ENCODE measurements around the gene SNX24.
"Not testable (repeated sequence)": the region's sequence is repeated elsewhere in the genome, so short reads cannot be mapped to it uniquely, and the experiment has no call there.

The SNX24 gene

GRCh38 chr5:122895141-122895540 lies 49.7 kb downstream of the SNX24 start:
- Histone ChIP-seq H3K4me1 (ENCODE audit: control insufficient read depth, insufficient read depth, low read length, unreplicated experiment) (peaks cover 10% of the 10 kb centered on the region), H3K27ac (ENCODE audit: low read depth, low read length) (no peak overlapping the region), H3K27me3 (ENCODE audit: insufficient read depth, low read length) (no peaks in the 10 kb centered on the region), H2AFZ (ENCODE audit: low read length, unreplicated experiment) (no peak overlapping the region), H3K79me2 (ENCODE audit: control insufficient read depth, insufficient read depth, low read length, unreplicated experiment) (peaks cover 4% of the 10 kb centered on the region), H3K36me3 (ENCODE audit: insufficient read depth, low read length) (no peaks in the 10 kb centered on the region), H3K4me3 (ENCODE audit: low read depth, low read length) (no peak overlapping the region)

DNA sequence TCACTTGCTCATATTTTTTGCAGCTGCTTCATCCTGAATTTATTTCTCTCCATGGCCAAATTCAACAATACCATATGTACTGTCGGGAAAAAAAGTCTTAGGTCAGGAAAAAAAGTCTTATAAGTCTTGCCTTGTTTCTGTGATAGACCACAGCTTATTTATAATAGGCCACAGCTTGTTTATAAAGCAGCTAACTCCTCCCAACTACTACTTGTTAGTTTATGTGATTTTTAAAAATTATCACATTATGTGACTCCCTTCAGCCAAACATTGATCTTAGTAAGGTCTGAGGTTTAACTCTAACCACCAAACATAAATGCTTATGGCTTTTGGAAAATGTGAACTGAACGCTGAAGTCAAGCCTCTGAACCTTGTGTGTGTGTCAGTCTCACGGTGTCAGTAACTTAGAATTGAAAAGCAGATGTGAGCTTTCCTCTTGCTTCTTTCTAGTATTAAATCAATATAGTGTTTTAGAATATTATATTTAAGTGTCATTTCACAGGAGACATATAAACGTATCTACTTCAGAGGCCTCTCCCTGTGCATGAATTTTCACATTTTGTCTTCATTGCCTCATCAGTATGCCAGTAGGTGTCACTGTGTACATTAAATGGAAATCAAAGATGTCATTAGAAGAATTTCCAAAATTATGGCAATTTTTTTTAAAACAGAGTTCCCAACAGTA lies 51.3 kb downstream of the SNX24 start:
- no peak overlapping the region for H3K4me3 ChIP-seq (ENCODE audit: low read depth, low read length)
- no peak overlapping the region for H3K27ac ChIP-seq (ENCODE audit: low read depth, low read length)
- H3K27me3 ChIP-seq (ENCODE audit: insufficient read depth, low read length): no peaks in the 10 kb centered on the region
- no peak overlapping the region for H2AFZ ChIP-seq (ENCODE audit: low read length, unreplicated experiment)
- peaks cover 2% of the 10 kb centered on the region for H3K79me2 ChIP-seq (ENCODE audit: control insufficient read depth, insufficient read depth, low read length, unreplicated experiment)
- H3K4me1 ChIP-seq (ENCODE audit: control insufficient read depth, insufficient read depth, low read length, unreplicated experiment): peaks cover 3% of the 10 kb centered on the region
- no peaks in the 10 kb centered on the region for H3K36me3 ChIP-seq (ENCODE audit: insufficient read depth, low read length)

- Histone ChIP-seq H2AFZ (ENCODE audit: low read length, unreplicated experiment) (no peak overlapping the region), H3K36me3 (ENCODE audit: insufficient read depth, low read length) (no peaks in the 10 kb centered on the region), H3K27me3 (ENCODE audit: insufficient read depth, low read length) (no peaks in the 10 kb centered on the region), H3K79me2 (ENCODE audit: control insufficient read depth, insufficient read depth, low read length, unreplicated experiment) (no peaks in the 10 kb centered on the region), H3K27ac (ENCODE audit: low read depth, low read length) (no peak overlapping the region), H3K4me1 (ENCODE audit: control insufficient read depth, insufficient read depth, low read length, unreplicated experiment) (no peaks in the 10 kb centered on the region), H3K4me3 (ENCODE audit: low read depth, low read length) (no peak overlapping the region)
Measured at GRCh38 chr5:122897283-122897602, 51.8 kb downstream of the SNX24 start.

DNA sequence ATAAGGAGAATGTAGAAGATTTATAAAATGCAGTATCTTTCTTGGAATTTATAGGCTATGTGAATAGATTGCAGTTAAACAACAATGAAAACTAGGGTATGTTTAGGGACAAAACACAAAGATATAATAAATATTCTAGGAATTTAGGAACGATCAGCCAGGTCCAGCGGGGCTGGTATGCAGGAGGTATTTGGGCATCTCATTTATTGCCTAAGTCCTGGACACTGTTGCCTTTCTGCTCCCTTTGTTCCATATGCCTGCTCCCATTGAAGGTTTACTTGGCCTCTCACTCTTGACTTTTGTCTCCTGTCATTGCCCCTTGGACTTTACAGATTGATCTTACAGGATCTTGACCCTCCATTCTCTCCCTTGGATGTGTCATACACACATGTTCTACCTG lies 55.9 kb downstream of the SNX24 start:
- H3K36me3 ChIP-seq (ENCODE audit: insufficient read depth, low read length): no peaks in the 10 kb centered on the region
- no peaks in the 10 kb centered on the region for H3K4me1 ChIP-seq (ENCODE audit: control insufficient read depth, insufficient read depth, low read length, unreplicated experiment)
- H3K79me2 ChIP-seq (ENCODE audit: control insufficient read depth, insufficient read depth, low read length, unreplicated experiment): peaks cover 6% of the 10 kb centered on the region
- no peak overlapping the region for H3K4me3 ChIP-seq (ENCODE audit: low read depth, low read length)
- no peak overlapping the region for H2AFZ ChIP-seq (ENCODE audit: low read length, unreplicated experiment)
- H3K27ac ChIP-seq (ENCODE audit: low read depth, low read length): no peak overlapping the region
- no peaks in the 10 kb centered on the region for H3K27me3 ChIP-seq (ENCODE audit: insufficient read depth, low read length)

DNA sequence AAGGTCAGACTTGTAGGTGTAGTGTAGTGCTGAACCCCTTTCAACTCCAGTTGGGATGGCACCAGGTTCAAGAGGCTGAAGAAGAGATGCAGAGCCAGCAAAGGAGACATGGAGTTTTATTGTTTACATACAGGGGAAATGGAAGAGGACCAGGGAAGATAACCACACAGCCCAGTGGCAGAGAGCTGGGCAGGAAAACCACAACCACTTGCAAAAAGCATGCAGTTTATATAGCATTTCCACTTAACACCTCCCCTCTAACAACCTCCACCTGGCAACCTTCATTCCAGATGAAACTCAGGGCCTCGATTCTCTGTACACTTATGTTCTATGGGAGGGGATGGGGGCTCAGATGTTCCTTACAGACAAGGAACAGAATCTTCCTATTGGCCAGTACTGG lies 56.9 kb downstream of the SNX24 start:
- no peak overlapping the region for H3K4me3 ChIP-seq (ENCODE audit: low read depth, low read length)
- no peak overlapping the region for H3K27ac ChIP-seq (ENCODE audit: low read depth, low read length)
- H3K4me1 ChIP-seq (ENCODE audit: control insufficient read depth, insufficient read depth, low read length, unreplicated experiment): peaks cover 7% of the 10 kb centered on the region
- no peaks in the 10 kb centered on the region for H3K27me3 ChIP-seq (ENCODE audit: insufficient read depth, low read length)
- H3K79me2 ChIP-seq (ENCODE audit: control insufficient read depth, insufficient read depth, low read length, unreplicated experiment): peaks cover 6% of the 10 kb centered on the region
- no peaks in the 10 kb centered on the region for H3K36me3 ChIP-seq (ENCODE audit: insufficient read depth, low read length)
- H2AFZ ChIP-seq (ENCODE audit: low read length, unreplicated experiment): no peak overlapping the region

DNA sequence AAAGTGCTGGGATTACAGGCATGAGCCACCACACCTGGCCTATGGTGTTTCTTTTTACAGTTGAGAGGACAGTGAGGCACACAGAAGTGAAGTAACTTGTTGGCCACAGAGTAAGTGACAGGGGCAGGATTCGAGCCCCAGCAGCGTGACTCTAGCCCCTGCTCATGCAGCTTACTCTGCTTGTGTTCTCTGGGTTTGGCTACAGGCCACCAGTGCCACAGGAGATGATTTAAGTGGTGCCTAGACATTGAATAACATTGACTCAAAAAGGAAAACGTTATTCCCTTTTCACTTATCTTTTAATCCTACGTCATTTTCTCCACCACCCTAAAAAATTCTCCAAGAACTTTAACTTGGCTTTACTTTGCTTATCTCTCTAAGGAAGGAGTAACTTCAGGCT lies 61.4 kb downstream of the SNX24 start:
- Histone ChIP-seq H3K4me1 (ENCODE audit: control insufficient read depth, insufficient read depth, low read length, unreplicated experiment) (peaks cover 11% of the 10 kb centered on the region), H3K27ac (ENCODE audit: low read depth, low read length) (peak overlapping the region; percentile 28), H2AFZ (ENCODE audit: low read length, unreplicated experiment) (peak overlapping the region; percentile 26), H3K79me2 (ENCODE audit: control insufficient read depth, insufficient read depth, low read length, unreplicated experiment) (peaks cover 10% of the 10 kb centered on the region), H3K36me3 (ENCODE audit: insufficient read depth, low read length) (no peaks in the 10 kb centered on the region), H3K4me3 (ENCODE audit: low read depth, low read length) (peak overlapping the region; percentile 36; the same call in 1 of the 2 replicates), H3K27me3 (ENCODE audit: insufficient read depth, low read length) (no peaks in the 10 kb centered on the region)

DNA sequence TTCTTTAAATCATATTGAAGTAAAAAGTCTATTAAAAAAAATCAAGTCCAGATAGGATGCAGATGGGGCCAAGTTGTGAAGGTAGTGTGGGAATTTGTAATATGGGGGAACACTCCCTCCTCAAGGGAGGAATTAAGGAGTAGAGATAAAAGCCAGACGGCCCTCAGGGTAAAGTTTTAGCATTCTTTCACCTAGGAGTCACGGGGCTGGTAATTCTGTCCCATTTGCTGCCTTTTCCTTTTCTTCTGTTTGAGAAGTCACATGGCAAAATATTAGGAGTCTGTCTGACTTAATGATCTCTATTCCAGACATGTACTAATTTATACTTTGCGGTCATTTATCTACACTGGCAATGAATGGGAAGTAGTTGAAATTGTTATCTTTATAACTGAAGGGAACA lies 61.9 kb downstream of the SNX24 start:
- peak overlapping the region; percentile 28 for H3K27ac ChIP-seq (ENCODE audit: low read depth, low read length)
- no peaks in the 10 kb centered on the region for H3K36me3 ChIP-seq (ENCODE audit: insufficient read depth, low read length)
- H3K79me2 ChIP-seq (ENCODE audit: control insufficient read depth, insufficient read depth, low read length, unreplicated experiment): peaks cover 10% of the 10 kb centered on the region
- peak overlapping the region; percentile 36; the same call in 1 of the 2 replicates for H3K4me3 ChIP-seq (ENCODE audit: low read depth, low read length)
- no peaks in the 10 kb centered on the region for H3K27me3 ChIP-seq (ENCODE audit: insufficient read depth, low read length)
- peaks cover 11% of the 10 kb centered on the region for H3K4me1 ChIP-seq (ENCODE audit: control insufficient read depth, insufficient read depth, low read length, unreplicated experiment)
- peak overlapping the region; percentile 26 for H2AFZ ChIP-seq (ENCODE audit: low read length, unreplicated experiment)

DNA sequence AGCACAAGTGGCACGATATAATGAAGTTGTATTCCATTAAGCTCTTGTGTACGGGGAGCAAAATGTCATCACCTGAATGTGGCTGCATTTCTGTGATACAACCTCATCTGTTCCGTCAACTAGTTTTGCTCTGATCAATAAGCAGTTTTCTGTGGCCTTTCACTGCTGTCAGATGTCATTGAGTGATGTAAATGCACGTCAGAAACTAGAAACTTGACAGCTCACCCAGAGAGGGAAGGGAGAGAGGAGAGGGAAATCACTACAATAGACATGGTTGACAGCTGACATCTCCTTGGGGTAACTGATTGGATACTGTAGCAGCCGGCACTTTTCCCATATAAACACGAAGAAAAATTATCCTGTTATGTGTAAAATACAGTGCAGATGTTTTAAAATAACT lies 62.7 kb downstream of the SNX24 start:
- no peaks in the 10 kb centered on the region for H3K27me3 ChIP-seq (ENCODE audit: insufficient read depth, low read length)
- no peak overlapping the region for H3K27ac ChIP-seq (ENCODE audit: low read depth, low read length)
- no peaks in the 10 kb centered on the region for H3K36me3 ChIP-seq (ENCODE audit: insufficient read depth, low read length)
- no peak overlapping the region for H3K4me3 ChIP-seq (ENCODE audit: low read depth, low read length)
- H2AFZ ChIP-seq (ENCODE audit: low read length, unreplicated experiment): no peak overlapping the region
- peaks cover 11% of the 10 kb centered on the region for H3K4me1 ChIP-seq (ENCODE audit: control insufficient read depth, insufficient read depth, low read length, unreplicated experiment)
- H3K79me2 ChIP-seq (ENCODE audit: control insufficient read depth, insufficient read depth, low read length, unreplicated experiment): peaks cover 10% of the 10 kb centered on the region

- no peak overlapping the region for H2AFZ ChIP-seq (ENCODE audit: low read length, unreplicated experiment)
- no peaks in the 10 kb centered on the region for H3K27me3 ChIP-seq (ENCODE audit: insufficient read depth, low read length)
- H3K27ac ChIP-seq (ENCODE audit: low read depth, low read length): no peak overlapping the region
- peaks cover 10% of the 10 kb centered on the region for H3K79me2 ChIP-seq (ENCODE audit: control insufficient read depth, insufficient read depth, low read length, unreplicated experiment)
- H3K4me3 ChIP-seq (ENCODE audit: low read depth, low read length): no peak overlapping the region
- peaks cover 11% of the 10 kb centered on the region for H3K4me1 ChIP-seq (ENCODE audit: control insufficient read depth, insufficient read depth, low read length, unreplicated experiment)
- H3K36me3 ChIP-seq (ENCODE audit: insufficient read depth, low read length): no peaks in the 10 kb centered on the region
Measured at GRCh38 chr5:122908662-122909061, 63.2 kb downstream of the SNX24 start.

GRCh38 chr5:122909470-122910100 lies 64.2 kb downstream of the SNX24 start:
- no peaks in the 10 kb centered on the region for H3K36me3 ChIP-seq (ENCODE audit: insufficient read depth, low read length)
- H3K4me1 ChIP-seq (ENCODE audit: control insufficient read depth, insufficient read depth, low read length, unreplicated experiment): peaks cover 11% of the 10 kb centered on the region
- peaks cover 10% of the 10 kb centered on the region for H3K79me2 ChIP-seq (ENCODE audit: control insufficient read depth, insufficient read depth, low read length, unreplicated experiment)
- H3K27me3 ChIP-seq (ENCODE audit: insufficient read depth, low read length): no peaks in the 10 kb centered on the region
- H2AFZ ChIP-seq (ENCODE audit: low read length, unreplicated experiment): no peak overlapping the region
- H3K27ac ChIP-seq (ENCODE audit: low read depth, low read length): no peak overlapping the region
- H3K4me3 ChIP-seq (ENCODE audit: low read depth, low read length): no peak overlapping the region

DNA sequence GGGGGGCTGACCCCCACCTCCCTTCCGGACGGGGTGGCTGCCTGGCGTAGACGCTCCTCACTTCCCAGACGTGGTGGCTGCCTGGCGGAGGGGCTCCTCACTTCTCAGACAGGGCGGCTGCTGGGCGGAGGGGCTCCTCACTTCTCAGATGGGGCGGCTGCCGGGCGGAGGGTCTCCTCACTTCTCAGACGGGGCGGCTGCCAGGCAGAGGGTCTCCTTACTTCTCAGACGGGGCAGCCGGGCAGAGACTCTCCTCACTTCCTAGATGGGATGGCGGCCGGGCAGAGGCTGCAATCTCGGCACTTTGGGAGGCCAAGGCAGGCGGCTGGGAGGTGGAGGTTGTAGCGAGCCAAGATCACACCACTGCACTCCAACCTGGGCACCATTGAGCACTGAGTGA lies 68.0 kb downstream of the SNX24 start:
- not testable (repeated sequence) for H3K4me1 ChIP-seq (ENCODE audit: control insufficient read depth, insufficient read depth, low read length, unreplicated experiment); H3K27me3 ChIP-seq (ENCODE audit: insufficient read depth, low read length); H3K79me2 ChIP-seq (ENCODE audit: control insufficient read depth, insufficient read depth, low read length, unreplicated experiment); H2AFZ ChIP-seq (ENCODE audit: low read length, unreplicated experiment); H3K27ac ChIP-seq (ENCODE audit: low read depth, low read length); H3K4me3 ChIP-seq (ENCODE audit: low read depth, low read length); H3K36me3 ChIP-seq (ENCODE audit: insufficient read depth, low read length)
